ENCODE measurements around the gene MAP6D1.

DNA sequence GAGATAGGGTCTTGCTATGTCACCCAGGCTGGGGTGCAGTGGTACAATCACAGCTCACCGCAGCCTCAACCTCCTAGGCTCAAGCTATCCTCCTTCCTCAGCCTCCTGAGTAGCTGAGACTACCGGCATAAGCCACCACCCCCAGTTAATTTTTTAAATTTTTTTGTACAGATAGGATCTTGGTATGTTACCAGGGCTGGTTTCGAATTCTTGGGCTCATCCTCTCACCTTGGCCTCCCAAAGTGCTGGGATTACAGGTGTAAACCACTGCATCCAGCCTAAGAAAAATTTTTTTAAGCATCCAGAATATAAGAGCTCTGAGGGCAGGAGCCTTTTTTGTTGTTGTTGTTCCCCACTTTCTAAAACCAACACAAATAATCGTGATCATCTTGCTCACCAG is 14.4 kb upstream of the MAP6D1 start:
- TF ChIP-seq, protein P1, sequence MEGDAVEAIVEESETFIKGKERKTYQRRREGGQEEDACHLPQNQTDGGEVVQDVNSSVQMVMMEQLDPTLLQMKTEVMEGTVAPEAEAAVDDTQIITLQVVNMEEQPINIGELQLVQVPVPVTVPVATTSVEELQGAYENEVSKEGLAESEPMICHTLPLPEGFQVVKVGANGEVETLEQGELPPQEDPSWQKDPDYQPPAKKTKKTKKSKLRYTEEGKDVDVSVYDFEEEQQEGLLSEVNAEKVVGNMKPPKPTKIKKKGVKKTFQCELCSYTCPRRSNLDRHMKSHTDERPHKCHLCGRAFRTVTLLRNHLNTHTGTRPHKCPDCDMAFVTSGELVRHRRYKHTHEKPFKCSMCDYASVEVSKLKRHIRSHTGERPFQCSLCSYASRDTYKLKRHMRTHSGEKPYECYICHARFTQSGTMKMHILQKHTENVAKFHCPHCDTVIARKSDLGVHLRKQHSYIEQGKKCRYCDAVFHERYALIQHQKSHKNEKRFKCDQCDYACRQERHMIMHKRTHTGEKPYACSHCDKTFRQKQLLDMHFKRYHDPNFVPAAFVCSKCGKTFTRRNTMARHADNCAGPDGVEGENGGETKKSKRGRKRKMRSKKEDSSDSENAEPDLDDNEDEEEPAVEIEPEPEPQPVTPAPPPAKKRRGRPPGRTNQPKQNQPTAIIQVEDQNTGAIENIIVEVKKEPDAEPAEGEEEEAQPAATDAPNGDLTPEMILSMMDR (conservative IDR thresholded peaks at IDR 0.05; ENCODE audit: low read length), result no peak
- no peak for TF ChIP-seq EZH2phosphoT487 (IDR thresholded peaks at IDR 0.05; ENCODE audit: borderline replicate concordance)

Measured in Loucy (cell line).